ENCODE data around the gene HEYL.

HEYL gene

GRCh38 chr1:39639305-39640130 lies at the start of gene HEYL:
Gene HEYL, minus strand, starts transcription at chr1:39639643. Its CDS starts 18 bp downstream, at chr1:39639625.
- DNase-seq (ENCODE audit: low read depth), result no peak

DNA sequence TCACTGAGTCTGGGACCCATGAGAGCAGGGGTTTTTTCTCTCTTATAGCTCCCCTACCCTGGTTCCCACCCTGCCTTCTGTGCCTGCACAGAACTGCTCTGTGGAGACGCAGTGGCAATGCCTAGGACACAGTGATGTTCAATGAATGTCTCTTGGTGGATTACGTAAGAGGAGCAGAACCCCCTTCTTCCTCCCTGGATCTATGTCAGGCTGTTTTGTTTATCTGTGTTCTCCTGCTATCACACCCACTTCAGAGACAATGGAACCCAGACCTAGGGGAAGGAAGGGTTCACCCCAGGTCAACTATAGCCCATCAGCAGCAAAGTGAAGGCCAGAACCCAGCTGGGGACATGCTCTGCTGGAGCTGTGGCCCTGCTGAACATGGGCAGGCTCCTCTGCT lies 49.8 kb upstream of the HEYL start:
- DNase-seq (ENCODE audit: low read depth), result no peak

GRCh38 chr1:39688706-39689105 lies 49.3 kb upstream of the HEYL start:
- no peak for DNase-seq (ENCODE audit: low read depth)

DNA sequence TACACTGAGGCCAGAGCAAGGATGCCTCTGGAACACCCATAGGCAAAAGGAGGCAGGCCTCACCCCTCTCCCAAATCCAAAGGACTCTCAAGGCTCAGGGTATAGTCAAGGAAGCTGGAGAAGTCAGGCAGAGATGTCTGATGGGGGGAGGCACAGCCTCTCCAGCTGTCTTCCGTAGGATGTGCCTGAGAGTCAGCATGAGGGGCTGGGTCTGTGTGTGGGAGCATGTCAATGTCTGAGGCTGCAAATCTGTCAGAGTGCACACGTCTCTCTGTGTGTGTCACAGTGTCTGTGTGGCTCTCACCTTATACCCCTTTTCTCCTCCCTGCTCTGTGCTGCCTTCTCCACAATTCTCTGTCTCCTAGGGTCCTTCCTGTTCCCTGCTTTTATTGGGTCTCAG lies 47.8 kb upstream of the HEYL start:
- DNase-seq (ENCODE audit: low read depth), result no peak

GRCh38 chr1:39685071-39685470 lies 45.6 kb upstream of the HEYL start:
- DNase-seq (ENCODE audit: low read depth), result no peak

DNA sequence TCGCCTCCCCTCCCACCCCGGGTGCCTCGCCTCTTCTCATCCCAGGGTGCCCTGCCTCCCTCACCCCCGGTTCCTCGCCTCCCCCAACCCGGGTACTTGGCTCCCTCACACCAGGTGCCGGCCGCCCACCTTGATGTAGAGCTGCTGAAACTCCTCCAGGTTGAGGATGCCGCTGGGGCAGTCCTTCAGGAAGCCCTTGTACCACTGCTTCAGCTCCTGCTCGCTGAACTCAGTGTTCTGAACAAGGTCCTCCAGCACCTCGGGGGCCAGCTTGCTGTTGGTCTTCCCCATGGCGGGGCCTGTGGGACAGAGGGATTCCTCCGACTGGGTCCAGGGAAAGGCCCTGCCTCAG lies 44.8 kb upstream of the HEYL start:
- DNase-seq (ENCODE audit: low read depth), result no peak

DNA sequence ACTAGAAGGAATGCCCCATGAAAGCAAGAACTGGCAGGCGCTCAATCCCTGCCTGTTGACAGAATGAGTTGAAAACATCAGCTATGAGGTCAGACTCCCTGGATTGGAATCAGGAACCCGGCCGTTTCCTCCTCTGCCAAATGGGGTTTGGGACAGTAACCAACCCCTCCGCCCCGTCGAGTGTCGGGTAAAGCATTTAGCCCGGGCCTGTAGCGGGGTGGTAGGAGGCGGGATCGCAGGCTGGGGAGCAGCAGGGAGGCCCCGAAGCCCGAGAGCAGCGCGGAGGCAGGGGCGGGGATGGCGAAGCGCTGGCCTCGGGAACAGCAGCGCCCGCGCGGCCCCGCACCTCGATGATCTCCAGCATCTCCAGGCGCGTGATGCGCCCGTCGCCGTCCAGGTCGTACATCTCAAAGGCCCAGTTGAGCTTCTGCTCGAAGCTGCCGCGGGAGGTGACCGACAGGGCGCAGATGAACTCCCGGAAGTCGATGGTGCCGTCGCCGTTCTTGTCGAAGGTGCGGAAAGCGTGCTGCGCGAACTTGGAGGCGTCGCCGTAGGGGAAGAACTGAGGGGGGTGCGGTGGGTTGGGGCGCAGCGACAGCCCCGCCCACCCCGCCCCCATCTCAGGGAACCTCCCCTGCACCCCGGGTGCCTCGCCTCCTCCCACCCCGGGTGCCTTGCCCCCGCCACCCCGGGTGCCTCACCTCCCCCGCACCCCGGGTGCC lies 44.3 kb upstream of the HEYL start:
- no peak for DNase-seq (ENCODE audit: low read depth)

DNA sequence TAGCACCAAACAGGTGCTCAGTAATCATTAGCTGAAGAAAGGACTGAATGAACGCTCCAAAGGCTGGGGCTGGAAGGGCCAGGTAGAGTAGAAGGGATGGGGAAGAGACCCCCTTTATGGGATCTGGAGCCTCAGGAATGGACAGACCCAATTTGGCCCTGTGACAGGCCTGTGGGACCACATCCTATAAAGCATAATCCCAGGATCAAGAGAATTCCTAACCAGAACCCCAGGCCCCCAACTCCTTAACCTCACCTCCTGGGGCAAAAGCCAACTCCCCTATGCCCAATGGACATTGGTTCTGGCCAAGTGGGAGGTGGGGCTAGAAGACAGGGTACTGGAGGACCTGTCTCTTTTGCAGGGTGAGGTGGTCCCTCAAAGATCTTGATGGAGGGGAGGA lies 42.6 kb upstream of the HEYL start:
- DNase-seq (ENCODE audit: low read depth), result no peak

DNA sequence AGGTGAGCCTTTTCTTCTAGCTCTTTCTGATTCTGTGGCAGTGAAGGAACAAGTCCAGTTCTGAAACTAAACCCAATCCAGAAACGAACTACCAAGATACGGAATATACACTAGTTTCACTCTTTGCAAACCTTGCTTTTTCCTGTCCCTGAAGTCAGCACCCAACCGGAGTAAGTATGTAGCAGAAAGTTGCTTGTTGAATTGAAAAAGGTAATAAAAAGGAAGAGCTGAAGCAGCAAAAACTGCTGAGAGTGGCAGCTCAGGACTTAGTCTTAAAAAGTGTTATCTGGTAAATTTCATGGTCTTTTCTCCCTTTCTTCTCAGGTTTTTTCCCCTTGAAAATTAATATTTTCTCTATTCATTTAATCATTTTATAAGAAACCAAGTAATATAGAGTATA lies 41.9 kb upstream of the HEYL start:
- no peak for DNase-seq (ENCODE audit: low read depth)

- DNase-seq (ENCODE audit: low read depth), result no peak
These were observed 41.3 kb upstream of the HEYL start for GRCh38 chr1:39680751-39681150.

- DNase-seq (ENCODE audit: low read depth), result no peak
These were observed 40.4 kb upstream of the HEYL start for GRCh38 chr1:39679821-39680220.

DNA sequence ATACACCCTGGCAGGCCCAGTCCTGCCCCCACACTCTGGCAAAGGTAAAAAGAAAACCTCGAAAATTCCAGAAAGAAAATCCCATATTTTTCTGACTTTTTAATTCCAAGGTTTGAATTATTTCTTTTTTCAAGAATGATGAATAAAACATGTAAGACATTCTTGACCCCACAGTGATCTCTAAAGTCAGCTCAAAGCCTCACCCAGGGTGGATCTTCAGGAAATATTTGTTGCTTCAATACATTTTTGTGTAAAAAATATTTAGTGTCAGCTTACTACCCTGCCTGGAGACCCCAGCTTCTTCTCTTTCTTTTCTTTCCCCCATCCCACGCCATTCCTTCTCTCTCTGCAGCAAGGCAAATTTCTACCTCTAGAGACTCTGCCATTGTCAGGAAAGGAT lies 39.4 kb upstream of the HEYL start:
- no peak for DNase-seq (ENCODE audit: low read depth)

GRCh38 chr1:39677645-39678044 lies 38.2 kb upstream of the HEYL start:
- no peak for DNase-seq (ENCODE audit: low read depth)

DNA sequence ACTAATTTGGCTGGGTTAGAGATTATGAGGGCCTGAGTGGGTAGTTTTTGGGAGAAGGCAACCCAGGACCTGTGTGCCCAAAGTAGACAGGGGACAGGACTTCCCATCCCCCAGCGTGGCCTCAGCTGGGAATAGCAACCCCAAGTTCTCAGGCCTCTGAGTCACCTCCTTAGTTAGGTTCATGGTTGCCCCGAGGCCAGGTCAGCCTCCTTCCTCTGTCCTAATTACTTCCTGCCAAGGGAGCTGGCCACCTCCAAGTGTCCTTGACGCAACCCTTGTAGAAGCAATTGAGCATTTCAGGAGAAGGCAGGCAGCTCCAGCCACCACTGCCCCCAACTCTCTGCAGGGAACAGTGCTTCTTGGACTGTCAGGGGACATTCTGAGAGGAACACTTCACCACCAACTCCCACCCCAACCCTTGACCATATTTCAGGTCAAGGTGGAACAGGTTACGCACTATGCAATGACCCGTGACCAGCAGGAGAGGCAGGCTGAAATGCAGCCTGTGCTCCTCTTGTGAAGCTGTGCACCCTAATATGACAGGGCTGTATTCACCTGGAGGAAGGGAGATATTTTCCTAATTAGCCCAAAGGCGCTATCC lies 37.6 kb upstream of the HEYL start:
- no peak for DNase-seq (ENCODE audit: low read depth)

DNA sequence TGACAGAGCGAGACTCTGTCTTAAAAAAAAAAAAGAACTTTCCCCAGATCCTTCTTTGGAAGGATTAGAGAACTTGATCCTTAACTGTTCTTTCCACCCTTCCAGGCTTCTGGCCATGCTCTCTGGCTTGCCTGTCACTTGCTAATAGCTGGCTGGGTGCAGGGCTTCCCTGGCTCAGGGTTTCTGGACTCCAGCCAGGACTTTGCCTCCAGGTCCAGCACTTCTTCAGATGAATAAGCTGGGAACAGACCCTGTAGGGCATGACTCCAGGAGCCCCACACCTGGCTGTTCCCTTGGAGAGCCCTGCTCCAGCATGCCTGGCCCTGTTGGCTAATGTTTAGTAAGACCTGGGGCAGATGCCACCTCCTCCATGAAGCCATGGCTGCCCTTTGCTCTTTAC lies 35.8 kb upstream of the HEYL start:
- no peak for DNase-seq (ENCODE audit: low read depth)

DNA sequence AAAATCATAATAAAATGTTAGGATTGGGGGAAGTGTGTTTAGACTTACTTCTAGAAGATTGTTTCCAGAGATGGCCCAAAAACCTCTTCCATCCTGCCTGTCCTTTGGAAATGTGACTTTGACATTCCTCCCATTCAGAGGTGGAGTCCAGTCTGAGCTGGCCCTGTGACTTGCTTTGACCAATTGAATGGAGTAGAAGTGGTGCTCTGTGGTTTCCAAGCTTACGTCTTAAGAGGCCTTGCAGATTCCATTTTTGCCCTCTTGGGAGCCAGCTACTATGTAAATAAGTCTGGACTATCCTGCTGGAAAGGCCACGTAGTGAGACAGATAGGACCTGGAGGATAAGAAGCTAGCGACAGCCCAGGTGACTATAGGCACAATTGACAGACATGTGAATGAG lies 33.8 kb upstream of the HEYL start:
- no peak for DNase-seq (ENCODE audit: low read depth)

GRCh38 chr1:39672551-39672947 lies 33.1 kb upstream of the HEYL start:
- no peak for DNase-seq (ENCODE audit: low read depth)

- no peak for DNase-seq (ENCODE audit: low read depth)
These were observed 32.5 kb upstream of the HEYL start, which contains the start of gene NT5C1A for GRCh38 chr1:39671793-39672550. Gene NT5C1A, minus strand, starts transcription at chr1:39672107. Its CDS starts 69 bp downstream, at chr1:39672038.

DNA sequence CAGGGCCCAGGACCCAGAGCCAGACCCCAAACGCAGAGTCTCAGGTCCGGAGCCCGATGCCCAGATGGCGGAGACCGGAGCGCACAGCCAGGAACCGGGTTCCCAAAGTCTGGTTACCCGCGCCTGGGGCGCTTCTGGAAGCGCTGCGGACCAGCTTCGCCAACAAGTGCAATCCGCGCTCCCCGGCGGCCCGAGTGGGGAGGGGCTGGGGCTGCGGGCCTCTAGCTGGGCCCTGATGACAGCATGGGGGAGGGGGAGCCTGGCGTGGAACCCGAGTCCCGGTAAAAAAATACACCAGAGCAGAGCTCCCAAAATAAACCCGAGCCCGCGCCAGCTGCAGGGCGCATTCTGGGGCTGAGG lies 32.0 kb upstream of the HEYL start:
- no peak for DNase-seq (ENCODE audit: low read depth)

- no peak for DNase-seq (ENCODE audit: low read depth)
These were observed 31.2 kb upstream of the HEYL start for GRCh38 chr1:39670689-39671088.

DNA sequence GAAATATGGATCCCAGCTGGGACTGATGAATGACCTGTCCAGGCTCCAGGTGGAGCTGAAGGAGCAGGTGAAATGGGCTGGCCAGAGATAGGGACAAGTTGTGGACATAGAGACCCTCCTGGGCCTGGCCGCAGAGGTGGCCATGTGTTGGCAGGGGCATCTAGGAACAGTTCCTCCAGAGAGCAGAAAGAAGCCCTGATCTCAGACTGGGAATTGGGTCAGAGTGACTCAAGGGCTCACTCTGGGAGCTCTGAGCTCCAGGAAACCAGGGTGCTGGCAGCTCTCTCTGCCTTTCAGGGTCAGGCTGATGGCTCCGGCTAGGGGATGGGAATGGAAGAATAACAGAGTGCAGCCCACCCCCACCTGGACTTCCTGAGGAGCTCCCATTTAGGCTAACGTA lies 29.5 kb upstream of the HEYL start:
- no peak for DNase-seq (ENCODE audit: low read depth)

GRCh38 chr1:39668111-39668510 lies 28.7 kb upstream of the HEYL start:
- no peak for DNase-seq (ENCODE audit: low read depth)

- DNase-seq (ENCODE audit: low read depth), result no peak
These were observed 27.3 kb upstream of the HEYL start for GRCh38 chr1:39666772-39667171.

Measured in GM04503 (cell line).